A549 (cell line): ENCODE results near the gene TCF7L2. TPM values are rescaled to one million over a fixed set of nuclear protein-coding genes. Genes with fewer than 3 reads are reported as not detected.
A peak's percentile ranks its signal among the peaks of the same experiment; 100 is the strongest.

ENCODE experiments used
- ATAC-seq, 2 experiments: fragments of 200-7000 bp in 1 of 2; fragments of >200 bp in 1 of 2; cut with Nextera tagmentation in 1 of 2; cut with Tn5 transposase in 1 of 2; 3 replicates each; pipeline versions ENCODE4 v1.8.0 to v1.9.1; 2018 to 2020; ENCODE audit warnings: mild to moderate bottlenecking in 1 of 2, moderate library complexity in 1 of 2
- CTCF ChIA-PET: fragments of 300-600 bp; sonication (Branson Sonifier 250); formaldehyde crosslinking; extraction: SDS; loops from one replicate; lab custom pipeline; 2021; ENCODE audit warnings: antibody characterized with exemption, inconsistent platforms; lab: Yijun Ruan, JAX
- POLR2A ChIA-PET: fragments of 350-600 bp; formaldehyde crosslinking; extraction: SDS; loops from one replicate; lab custom pipeline; 2021; ENCODE audit warnings: antibody characterized with exemption, inconsistent platforms; lab: Yijun Ruan, JAX
- DNase-seq, 2 experiments: peaks; one replicate each; pipeline versions ENCODE4 v3.0.0 to v3.0.0-alpha.2; 2011 to 2016; ENCODE audit warnings: low read depth in 1 of 2, low spot score in 1 of 2
- FAIRE-seq: peaks from 2 replicates; lab custom pipeline; 2011; peaks lifted over from hg19 to GRCh38; lab: Jason Lieb, UNC
- H3K27ac ChIP-seq, 2 experiments: fragments of >200 bp; sonication (Bioruptor Twin); formaldehyde crosslinking; 3 replicates each; pipeline ENCODE4 v1.5.1; 2016 to 2017
- H3K4me1 ChIP-seq: fragments of >200 bp; sonication (Bioruptor Twin); formaldehyde crosslinking; 3 replicates; pipeline ENCODE4 v1.6.1; 2016
- H3K4me2 ChIP-seq: fragments of >200 bp; sonication (Bioruptor Twin); formaldehyde crosslinking; 3 replicates; pipeline ENCODE4 v1.6.1; 2016
- H3K4me3 ChIP-seq: fragments of >200 bp; sonication (Bioruptor Twin); formaldehyde crosslinking; 3 replicates; pipeline ENCODE4 v1.5.1; 2016
- H3K9me3 ChIP-seq: fragments of >200 bp; sonication (Bioruptor Twin); formaldehyde crosslinking; 3 replicates; pipeline ENCODE4 v1.6.1; 2016
- BHLHE40 ChIP-seq: IDR thresholded peaks from 2 replicates; pipeline ENCODE4 v1.6.1; 2012; ENCODE audit warnings: low read depth, low read length, inconsistent platforms
- CBX2 ChIP-seq: fragments of 200-600 bp; sonication (generic); IDR thresholded peaks from 2 replicates; pipeline ENCODE4 v1.6.1; 2016; ENCODE audit warnings: low read depth, mild to moderate bottlenecking, borderline replicate concordance
- CHD2 ChIP-seq: fragments of 150-350 bp; IDR thresholded peaks from 2 replicates; pipeline ENCODE4 v1.6.1; 2014; ENCODE audit warnings: low read length; ENCODE audit not compliant: partially characterized antibody
- EHMT2 ChIP-seq: fragments of 200-600 bp; sonication (generic); IDR thresholded peaks from 2 replicates; pipeline ENCODE4 v1.6.1; 2016; ENCODE audit warnings: antibody characterized with exemption, low read depth, mild to moderate bottlenecking, moderate library complexity
- EP300 ChIP-seq, 2 experiments: fragments of >200 bp; sonication (Bioruptor Twin); formaldehyde crosslinking; IDR thresholded peaks; 2 replicates in 1 of 2; 3 replicates in 1 of 2; pipeline ENCODE4 v1.6.1; 2016 to 2017
- FOSL2 ChIP-seq, 2 experiments: fragments of 450-650 bp in 1 of 2; fragments of >200 bp in 1 of 2; sonication (Bioruptor Twin) in 1 of 2; formaldehyde crosslinking; IDR thresholded peaks; 2 replicates each; pipeline versions ENCODE4 v1.5.0 to v1.6.1; 2016 to 2020; ENCODE audit warnings: mild to moderate bottlenecking in 1 of 2, moderate library complexity in 1 of 2
- GATA3 ChIP-seq: IDR thresholded peaks from 2 replicates; pipeline ENCODE4 v1.6.1; 2012; ENCODE audit warnings: borderline replicate concordance
- HDAC2 ChIP-seq: fragments of 200-600 bp; sonication (generic); IDR thresholded peaks from 2 replicates; pipeline ENCODE4 v1.6.1; 2016
- HEYL ChIP-seq: fragments of 250-450 bp; sonication (Bioruptor Pico); IDR thresholded peaks from 2 replicates; pipeline ENCODE4 v1.8.0; 2021; ENCODE audit warnings: mild to moderate bottlenecking, moderate library complexity
- HMGXB4 ChIP-seq: fragments of 250-450 bp; sonication (Bioruptor Pico); IDR thresholded peaks from 2 replicates; pipeline ENCODE4 v1.5.0; 2021; ENCODE audit warnings: mild to moderate bottlenecking, moderate library complexity, borderline replicate concordance
- HOXB13 ChIP-seq: fragments of 250-450 bp; sonication (Bioruptor Pico); IDR thresholded peaks from 2 replicates; pipeline ENCODE4 v1.5.0; 2020; ENCODE audit warnings: low read depth, mild to moderate bottlenecking, moderate library complexity
- HOXB5 ChIP-seq: fragments of 250-450 bp; sonication (Bioruptor Pico); IDR thresholded peaks from 2 replicates; pipeline ENCODE4 v1.5.0; 2020; ENCODE audit warnings: mild to moderate bottlenecking, moderate library complexity
- JUNB ChIP-seq: fragments of >200 bp; sonication (Bioruptor Twin); formaldehyde crosslinking; IDR thresholded peaks from 2 replicates; pipeline ENCODE4 v1.6.1; 2016
- MAFK ChIP-seq: fragments of 450-650 bp; IDR thresholded peaks from 2 replicates; pipeline ENCODE4 v1.6.1; 2014; ENCODE audit not compliant: partially characterized antibody
- MAZ ChIP-seq: fragments of 150-350 bp; IDR thresholded peaks from 2 replicates; pipeline ENCODE4 v1.6.1; 2014; ENCODE audit warnings: antibody characterized with exemption, low read depth, low read length, borderline replicate concordance
- NFE2L2 ChIP-seq: fragments of 150-350 bp; conservative IDR thresholded peaks from 2 replicates; pipeline ENCODE4 v1.6.1; 2014; ENCODE audit warnings: low read length
- NPAS2 ChIP-seq: fragments of 250-450 bp; sonication (Bioruptor Pico); IDR thresholded peaks from 2 replicates; pipeline ENCODE4 v1.8.0; 2022; ENCODE audit warnings: mild to moderate bottlenecking, moderate library complexity, borderline replicate concordance
- NR3C1 ChIP-seq: fragments of >200 bp; sonication (Bioruptor Twin); formaldehyde crosslinking; IDR thresholded peaks from 3 replicates; pipeline ENCODE4 v1.6.1; 2017
- POLR2A ChIP-seq: IDR thresholded peaks from 2 replicates; pipeline ENCODE4 v1.6.1; 2012; ENCODE audit warnings: mild to moderate bottlenecking, low read length
- POLR2AphosphoS2 ChIP-seq: conservative IDR thresholded peaks from 2 replicates; pipeline ENCODE4 v1.6.1; 2012; ENCODE audit warnings: low read length, improper control_type of control experiment, inconsistent platforms
- RARB ChIP-seq: fragments of 250-450 bp; sonication (Bioruptor Pico); IDR thresholded peaks from 2 replicates; pipeline ENCODE4 v1.8.0; 2021; ENCODE audit warnings: mild to moderate bottlenecking, moderate library complexity
- RFX5 ChIP-seq: fragments of 450-650 bp; IDR thresholded peaks from 2 replicates; pipeline ENCODE4 v1.7.1; 2014; ENCODE audit warnings: antibody characterized with exemption, mild to moderate bottlenecking, moderate library complexity
- SMC3 ChIP-seq: fragments of >200 bp; sonication (Bioruptor Twin); formaldehyde crosslinking; IDR thresholded peaks from 3 replicates; pipeline ENCODE4 v1.6.1; 2018; ENCODE audit warnings: inconsistent platforms
- TFCP2L1 ChIP-seq: fragments of 250-450 bp; sonication (Bioruptor Pico); IDR thresholded peaks from 2 replicates; pipeline ENCODE4 v1.5.0; 2021; ENCODE audit warnings: mild to moderate bottlenecking
- ZFP36 ChIP-seq: fragments of 450-650 bp; IDR thresholded peaks from 2 replicates; pipeline ENCODE4 v1.6.1; 2014; ENCODE audit warnings: borderline replicate concordance; ENCODE audit not compliant: partially characterized antibody
- ZNF302 ChIP-seq: fragments of 250-450 bp; sonication (Bioruptor Pico); IDR thresholded peaks from 2 replicates; pipeline ENCODE4 v1.9.0; 2021; ENCODE audit warnings: inconsistent platforms, mild to moderate bottlenecking, moderate library complexity
- ZSCAN20 ChIP-seq: fragments of 250-450 bp; sonication (Bioruptor Pico); IDR thresholded peaks from 2 replicates; pipeline ENCODE4 v1.8.0; 2022; ENCODE audit warnings: mild to moderate bottlenecking, moderate library complexity
- WGBS: methylation state at CpG from one replicate; pipeline ENCODE4 v1.1.6; 2017; ENCODE audit errors: missing lambda C conversion rate; 5-methylcytosine and 5-hydroxymethylcytosine counted together
- polyA plus RNA-seq, 4 experiments: library from polyadenylated mRNA; depleted of rRNA in 3 of 4; stranded (reverse); fragments of >200 nt; fragmentation: RNase III in 1 of 4; extraction: RNeasy Plus Mini Kit Qiagen cat#74134 plus additional on column Dnase treatment in 1 of 4; gene quantifications; 2 replicates in 3 of 4; 3 replicates in 1 of 4; pipeline ENCODE4 v1.2.3, GENCODE V29; 2011 to 2017
- TF ChIP-seq, protein P1 (sequence below): IDR thresholded peaks from 2 replicates; pipeline ENCODE4 v1.6.1; 2012

Gene TCF7L2
- polyA plus RNA-seq, 2 of the 4 experiments (the other 2 are of a cell fraction) = 11.3 to 14.5 TPM

GRCh38 chr10:112989826-112990225 is 39.8 kb downstream of the TCF7L2 start (continued):
- TF ChIP-seq NR3C1 (no peak), HOXB5 (no peak), BHLHE40 (no peak), NFE2L2 (no peak)
- TF ChIP-seq, protein P1, sequence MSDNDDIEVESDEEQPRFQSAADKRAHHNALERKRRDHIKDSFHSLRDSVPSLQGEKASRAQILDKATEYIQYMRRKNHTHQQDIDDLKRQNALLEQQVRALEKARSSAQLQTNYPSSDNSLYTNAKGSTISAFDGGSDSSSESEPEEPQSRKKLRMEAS = no peak

DNA sequence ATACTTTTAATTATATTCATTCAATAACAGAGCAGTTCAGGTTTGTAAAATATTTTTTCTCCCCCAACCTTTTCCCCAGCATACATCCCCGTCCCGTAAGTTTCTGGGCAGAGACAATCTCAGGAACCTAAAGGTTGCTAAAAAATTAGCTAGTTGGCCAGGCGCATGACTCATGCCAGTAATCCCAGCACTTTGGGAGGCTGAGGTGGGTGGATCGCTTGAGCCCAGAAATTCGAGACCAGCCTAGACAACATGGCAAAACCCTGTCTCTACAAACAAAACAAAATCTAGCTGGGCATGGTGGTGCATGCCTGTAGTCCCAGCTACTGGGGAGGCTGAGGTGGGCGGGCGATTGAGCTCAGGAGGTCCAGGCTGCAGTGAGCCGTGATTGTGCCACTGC is 40.2 kb downstream of the TCF7L2 start:
- Histone ChIP-seq H3K4me2 (no peak overlapping the region), H3K9me3 (no peaks in the 10 kb centered on the region), H3K27ac (0 out of 6 replicates have a peak overlapping the region, but pooled peaks of 1 of the 2 experiments have one; percentile 13), H3K4me3 (no peak overlapping the region), H3K4me1 (peaks cover 39% of the 10 kb centered on the region)
- no peak for ATAC-seq
- no peak for FAIRE-seq
- ChIA-PET POLR2A (interaction anchor here (0.6 kb wide), 2 partner anchors 23 to 50 kb away, joined by 4 to 7 read pairs; no protein-coding TSS in a partner anchor), CTCF (no interaction called here)
- TF ChIP-seq MAFK (no peak), TFCP2L1 (no peak), NFE2L2 (no peak), EHMT2 (no peak), HMGXB4 (CRISPR knock-in tag) (no peak), CBX2 (no peak), BHLHE40 (no peak), ZSCAN20 (CRISPR knock-in tag) (no peak), HOXB13 (CRISPR knock-in tag) (no peak), RARB (no peak), FOSL2 (IDR thresholded peaks at IDR 0.05) (no peak), FOSL2 (CRISPR knock-in tag; IDR thresholded peaks at IDR 0.05) (no peak), NPAS2 (CRISPR knock-in tag) (no peak), RFX5 (no peak)
- TF ChIP-seq, protein P1 = no peak
- WGBS = 83% methylated on average over 8 of the region's 8 CpGs
- DNase-seq = no peak

- Histone ChIP-seq H3K4me3 (no peak overlapping the region), H3K4me1 (peaks cover 23% of the 10 kb centered on the region; the same call in 1 of the 3 replicates)
- no peak for DNase-seq
- no peak; a peak in 2 of 6 replicates for ATAC-seq
- TF ChIP-seq POLR2AphosphoS2 (no peak), ZSCAN20 (CRISPR knock-in tag) (no peak), MAZ (no peak), EHMT2 (no peak), GATA3 (no peak), FOSL2 (IDR thresholded peaks at IDR 0.05) (no peak), FOSL2 (CRISPR knock-in tag; IDR thresholded peaks at IDR 0.05) (no peak), EP300 (IDR thresholded peaks at IDR 0.05) (no peak), JUNB (no peak), POLR2A (no peak), HDAC2 (no peak), SMC3 (no peak), ZFP36 (no peak), CHD2 (no peak), ZNF302 (CRISPR knock-in tag) (no peak), HEYL (no peak)
- TF ChIP-seq, all 56 proteins: peak for 0
- POLR2A ChIA-PET = no interaction called here
- Histone ChIP-seq H3K9me3 (no peaks in the 10 kb centered on the region), H3K4me2 (no peak overlapping the region), H3K27ac (peak overlapping the region in 1 of 2 experiments; percentile 30; a peak in 1 of 6 replicates)
- no peak for FAIRE-seq
- 92% methylated on average over 19 of the region's 19 CpGs for WGBS
- CTCF ChIA-PET = interaction anchor here (0.7 to 1.4 kb wide), 4 partner anchors 10 to 758 kb away, joined by 3 read pairs; no protein-coding TSS in a partner anchor
These were observed 41.9 kb downstream of the TCF7L2 start for GRCh38 chr10:112991888-112992491.
